HepG2 (cell line): ENCODE data around the gene TMEM167A. TPM values are rescaled to one million over a fixed set of nuclear protein-coding genes. Genes with fewer than 3 reads are reported as not detected.

Experiments
- JUN ChIP-seq: sonication (generic); formaldehyde crosslinking; IDR thresholded peaks from 2 replicates; pipeline ENCODE4 v1.4.0; 2020; ENCODE audit warnings: mild to moderate bottlenecking, missing genetic modification reagents
- MTF2 ChIP-seq: sonication (generic); formaldehyde crosslinking; IDR thresholded peaks from 2 replicates; pipeline ENCODE4 v1.5.0; 2020; ENCODE audit warnings: missing genetic modification reagents, borderline replicate concordance
- NPAS2 ChIP-seq: sonication (generic); formaldehyde crosslinking; IDR thresholded peaks from 2 replicates; pipeline ENCODE4 v1.8.0; 2022; ENCODE audit warnings: mild to moderate bottlenecking, missing genetic modification reagents, borderline replicate concordance
- POLR2G ChIP-seq: fragments of 200-400 bp; formaldehyde crosslinking; IDR thresholded peaks from 2 replicates; pipeline ENCODE4 v1.6.1; 2018; ENCODE audit warnings: mild to moderate bottlenecking, low read depth, low read length, moderate library complexity
- TOE1 ChIP-seq: sonication (generic); formaldehyde crosslinking; IDR thresholded peaks from 2 replicates; pipeline ENCODE4 v1.4.0; 2020; ENCODE audit warnings: mild to moderate bottlenecking, missing genetic modification reagents
- ZNF773 ChIP-seq: sonication (generic); formaldehyde crosslinking; IDR thresholded peaks from 2 replicates; pipeline ENCODE4 v1.4.0; 2020; ENCODE audit warnings: missing genetic modification reagents, borderline replicate concordance
- ZNF781 ChIP-seq: sonication (generic); formaldehyde crosslinking; IDR thresholded peaks from 2 replicates; pipeline ENCODE4 v1.5.1; 2020; ENCODE audit warnings: borderline replicate concordance, mild to moderate bottlenecking, missing genetic modification reagents; ENCODE audit errors: not compliant biosample characterization
- polyA plus RNA-seq, 8 experiments: library from polyadenylated mRNA; depleted of rRNA in 3 of 8; stranded (reverse) in 7 of 8; unstranded in 1 of 8; fragments of >200 nt; fragmentation: Illumina TruSeq in 4 of 8; extraction: Trizol in 4 of 8; gene quantifications; 2 replicates each; pipeline versions ENCODE4 v1.2.1 to v1.2.3, GENCODE V29; 2011 to 2016; ENCODE audit warnings: low read depth in 4 of 8, missing spikeins in 1 of 8, mixed read lengths in 1 of 8; ENCODE audit not compliant: insufficient read depth in 1 of 8
- total RNA-seq, 5 experiments: library from RNA; depleted of rRNA; stranded (reverse); fragments of >200 nt; fragmentation: Illumina TruSeq; extraction: Trizol; gene quantifications; 2 replicates each; pipeline ENCODE4 v1.2.3, GENCODE V29; 2016; ENCODE audit warnings: low read depth in 1 of 5
- TF ChIP-seq, protein P1 (sequence below): sonication (generic); formaldehyde crosslinking; IDR thresholded peaks from 2 replicates; pipeline ENCODE4 v1.4.0; 2020; ENCODE audit warnings: mild to moderate bottlenecking, missing genetic modification reagents
- TF ChIP-seq, protein P2 (sequence below): sonication (generic); formaldehyde crosslinking; IDR thresholded peaks from 2 replicates; pipeline ENCODE4 v1.4.0; 2020; ENCODE audit warnings: missing genetic modification reagents
- TF ChIP-seq, protein P3 (sequence below): sonication (generic); formaldehyde crosslinking; IDR thresholded peaks from 2 replicates; pipeline ENCODE4 v1.4.0; 2020; ENCODE audit warnings: mild to moderate bottlenecking, missing genetic modification reagents
- TF ChIP-seq, protein P4 (sequence below): sonication (generic); formaldehyde crosslinking; IDR thresholded peaks from 2 replicates; pipeline ENCODE4 v1.4.0; 2020; ENCODE audit warnings: missing genetic modification reagents

Gene TMEM167A
- total and polyA plus RNA-seq, 2 of the 13 experiments (the other 11 are each of a cell fraction or from before 2014, with no cell fraction given), result 47.0 to 78.7 TPM

DNA sequence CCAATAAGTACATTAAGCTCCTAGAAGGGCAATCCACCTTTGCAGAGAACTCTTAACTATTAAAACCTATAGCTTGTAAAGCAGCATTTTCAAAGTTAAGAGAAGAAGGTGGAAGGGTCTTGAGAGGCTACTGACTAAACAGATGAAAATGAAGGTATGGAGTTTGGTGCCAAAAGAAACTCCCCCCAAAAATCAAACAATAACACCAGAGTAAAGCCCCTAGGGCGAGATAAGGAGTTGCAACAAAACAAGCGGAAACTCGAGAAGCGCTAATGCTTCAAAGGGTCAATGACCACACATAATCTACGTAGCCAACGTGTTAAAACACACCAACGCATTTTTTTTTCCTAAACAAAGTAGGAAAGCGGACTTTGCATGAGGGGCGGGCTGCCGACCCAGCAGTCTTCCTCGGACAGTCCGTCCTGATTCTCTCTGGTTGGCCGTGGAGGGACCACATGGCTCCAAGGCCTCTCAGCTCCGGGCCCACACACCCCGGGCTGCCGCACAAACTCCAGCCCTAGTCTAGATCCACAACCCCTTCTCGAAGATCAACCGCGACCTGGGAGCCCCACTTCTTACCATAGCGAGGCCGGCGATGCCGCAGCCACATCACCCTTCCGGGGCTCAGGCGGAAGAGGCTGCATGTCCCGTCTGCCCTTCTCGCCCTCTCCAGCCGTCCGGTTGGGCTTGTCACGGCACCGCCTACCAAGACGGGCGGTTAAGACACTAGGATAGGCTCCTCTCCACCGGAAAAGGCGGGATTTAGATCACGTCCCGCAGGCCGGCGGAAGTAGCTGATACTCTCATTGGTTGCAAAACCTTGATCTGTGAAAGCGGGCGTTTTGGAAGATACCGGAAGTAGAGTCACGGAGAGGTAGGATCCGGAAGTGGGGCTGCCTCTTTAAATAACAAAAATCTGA is at the start of gene TMEM167A, which contains the start of gene XRCC4 (continued):
- TF ChIP-seq, protein P1, sequence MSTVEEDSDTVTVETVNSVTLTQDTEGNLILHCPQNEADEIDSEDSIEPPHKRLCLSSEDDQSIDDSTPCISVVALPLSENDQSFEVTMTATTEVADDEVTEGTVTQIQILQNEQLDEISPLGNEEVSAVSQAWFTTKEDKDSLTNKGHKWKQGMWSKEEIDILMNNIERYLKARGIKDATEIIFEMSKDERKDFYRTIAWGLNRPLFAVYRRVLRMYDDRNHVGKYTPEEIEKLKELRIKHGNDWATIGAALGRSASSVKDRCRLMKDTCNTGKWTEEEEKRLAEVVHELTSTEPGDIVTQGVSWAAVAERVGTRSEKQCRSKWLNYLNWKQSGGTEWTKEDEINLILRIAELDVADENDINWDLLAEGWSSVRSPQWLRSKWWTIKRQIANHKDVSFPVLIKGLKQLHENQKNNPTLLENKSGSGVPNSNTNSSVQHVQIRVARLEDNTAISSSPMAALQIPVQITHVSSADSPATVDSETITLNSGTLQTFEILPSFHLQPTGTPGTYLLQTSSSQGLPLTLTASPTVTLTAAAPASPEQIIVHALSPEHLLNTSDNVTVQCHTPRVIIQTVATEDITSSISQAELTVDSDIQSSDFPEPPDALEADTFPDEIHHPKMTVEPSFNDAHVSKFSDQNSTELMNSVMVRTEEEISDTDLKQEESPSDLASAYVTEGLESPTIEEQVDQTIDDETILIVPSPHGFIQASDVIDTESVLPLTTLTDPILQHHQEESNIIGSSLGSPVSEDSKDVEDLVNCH (CRISPR knock-in tag), result no peak
- no peak for TF ChIP-seq JUN (CRISPR knock-in tag)
- TF ChIP-seq ZNF773 (CRISPR knock-in tag), result no peak
- peak; percentile 94 for TF ChIP-seq POLR2G
- TF ChIP-seq ZNF781 (CRISPR knock-in tag), result peak; percentile 51
- TF ChIP-seq, protein P2, sequence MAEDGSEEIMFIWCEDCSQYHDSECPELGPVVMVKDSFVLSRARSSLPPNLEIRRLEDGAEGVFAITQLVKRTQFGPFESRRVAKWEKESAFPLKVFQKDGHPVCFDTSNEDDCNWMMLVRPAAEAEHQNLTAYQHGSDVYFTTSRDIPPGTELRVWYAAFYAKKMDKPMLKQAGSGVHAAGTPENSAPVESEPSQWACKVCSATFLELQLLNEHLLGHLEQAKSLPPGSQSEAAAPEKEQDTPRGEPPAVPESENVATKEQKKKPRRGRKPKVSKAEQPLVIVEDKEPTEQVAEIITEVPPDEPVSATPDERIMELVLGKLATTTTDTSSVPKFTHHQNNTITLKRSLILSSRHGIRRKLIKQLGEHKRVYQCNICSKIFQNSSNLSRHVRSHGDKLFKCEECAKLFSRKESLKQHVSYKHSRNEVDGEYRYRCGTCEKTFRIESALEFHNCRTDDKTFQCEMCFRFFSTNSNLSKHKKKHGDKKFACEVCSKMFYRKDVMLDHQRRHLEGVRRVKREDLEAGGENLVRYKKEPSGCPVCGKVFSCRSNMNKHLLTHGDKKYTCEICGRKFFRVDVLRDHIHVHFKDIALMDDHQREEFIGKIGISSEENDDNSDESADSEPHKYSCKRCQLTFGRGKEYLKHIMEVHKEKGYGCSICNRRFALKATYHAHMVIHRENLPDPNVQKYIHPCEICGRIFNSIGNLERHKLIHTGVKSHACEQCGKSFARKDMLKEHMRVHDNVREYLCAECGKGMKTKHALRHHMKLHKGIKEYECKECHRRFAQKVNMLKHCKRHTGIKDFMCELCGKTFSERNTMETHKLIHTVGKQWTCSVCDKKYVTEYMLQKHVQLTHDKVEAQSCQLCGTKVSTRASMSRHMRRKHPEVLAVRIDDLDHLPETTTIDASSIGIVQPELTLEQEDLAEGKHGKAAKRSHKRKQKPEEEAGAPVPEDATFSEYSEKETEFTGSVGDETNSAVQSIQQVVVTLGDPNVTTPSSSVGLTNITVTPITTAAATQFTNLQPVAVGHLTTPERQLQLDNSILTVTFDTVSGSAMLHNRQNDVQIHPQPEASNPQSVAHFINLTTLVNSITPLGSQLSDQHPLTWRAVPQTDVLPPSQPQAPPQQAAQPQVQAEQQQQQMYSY, result no peak
- TF ChIP-seq, protein P3, sequence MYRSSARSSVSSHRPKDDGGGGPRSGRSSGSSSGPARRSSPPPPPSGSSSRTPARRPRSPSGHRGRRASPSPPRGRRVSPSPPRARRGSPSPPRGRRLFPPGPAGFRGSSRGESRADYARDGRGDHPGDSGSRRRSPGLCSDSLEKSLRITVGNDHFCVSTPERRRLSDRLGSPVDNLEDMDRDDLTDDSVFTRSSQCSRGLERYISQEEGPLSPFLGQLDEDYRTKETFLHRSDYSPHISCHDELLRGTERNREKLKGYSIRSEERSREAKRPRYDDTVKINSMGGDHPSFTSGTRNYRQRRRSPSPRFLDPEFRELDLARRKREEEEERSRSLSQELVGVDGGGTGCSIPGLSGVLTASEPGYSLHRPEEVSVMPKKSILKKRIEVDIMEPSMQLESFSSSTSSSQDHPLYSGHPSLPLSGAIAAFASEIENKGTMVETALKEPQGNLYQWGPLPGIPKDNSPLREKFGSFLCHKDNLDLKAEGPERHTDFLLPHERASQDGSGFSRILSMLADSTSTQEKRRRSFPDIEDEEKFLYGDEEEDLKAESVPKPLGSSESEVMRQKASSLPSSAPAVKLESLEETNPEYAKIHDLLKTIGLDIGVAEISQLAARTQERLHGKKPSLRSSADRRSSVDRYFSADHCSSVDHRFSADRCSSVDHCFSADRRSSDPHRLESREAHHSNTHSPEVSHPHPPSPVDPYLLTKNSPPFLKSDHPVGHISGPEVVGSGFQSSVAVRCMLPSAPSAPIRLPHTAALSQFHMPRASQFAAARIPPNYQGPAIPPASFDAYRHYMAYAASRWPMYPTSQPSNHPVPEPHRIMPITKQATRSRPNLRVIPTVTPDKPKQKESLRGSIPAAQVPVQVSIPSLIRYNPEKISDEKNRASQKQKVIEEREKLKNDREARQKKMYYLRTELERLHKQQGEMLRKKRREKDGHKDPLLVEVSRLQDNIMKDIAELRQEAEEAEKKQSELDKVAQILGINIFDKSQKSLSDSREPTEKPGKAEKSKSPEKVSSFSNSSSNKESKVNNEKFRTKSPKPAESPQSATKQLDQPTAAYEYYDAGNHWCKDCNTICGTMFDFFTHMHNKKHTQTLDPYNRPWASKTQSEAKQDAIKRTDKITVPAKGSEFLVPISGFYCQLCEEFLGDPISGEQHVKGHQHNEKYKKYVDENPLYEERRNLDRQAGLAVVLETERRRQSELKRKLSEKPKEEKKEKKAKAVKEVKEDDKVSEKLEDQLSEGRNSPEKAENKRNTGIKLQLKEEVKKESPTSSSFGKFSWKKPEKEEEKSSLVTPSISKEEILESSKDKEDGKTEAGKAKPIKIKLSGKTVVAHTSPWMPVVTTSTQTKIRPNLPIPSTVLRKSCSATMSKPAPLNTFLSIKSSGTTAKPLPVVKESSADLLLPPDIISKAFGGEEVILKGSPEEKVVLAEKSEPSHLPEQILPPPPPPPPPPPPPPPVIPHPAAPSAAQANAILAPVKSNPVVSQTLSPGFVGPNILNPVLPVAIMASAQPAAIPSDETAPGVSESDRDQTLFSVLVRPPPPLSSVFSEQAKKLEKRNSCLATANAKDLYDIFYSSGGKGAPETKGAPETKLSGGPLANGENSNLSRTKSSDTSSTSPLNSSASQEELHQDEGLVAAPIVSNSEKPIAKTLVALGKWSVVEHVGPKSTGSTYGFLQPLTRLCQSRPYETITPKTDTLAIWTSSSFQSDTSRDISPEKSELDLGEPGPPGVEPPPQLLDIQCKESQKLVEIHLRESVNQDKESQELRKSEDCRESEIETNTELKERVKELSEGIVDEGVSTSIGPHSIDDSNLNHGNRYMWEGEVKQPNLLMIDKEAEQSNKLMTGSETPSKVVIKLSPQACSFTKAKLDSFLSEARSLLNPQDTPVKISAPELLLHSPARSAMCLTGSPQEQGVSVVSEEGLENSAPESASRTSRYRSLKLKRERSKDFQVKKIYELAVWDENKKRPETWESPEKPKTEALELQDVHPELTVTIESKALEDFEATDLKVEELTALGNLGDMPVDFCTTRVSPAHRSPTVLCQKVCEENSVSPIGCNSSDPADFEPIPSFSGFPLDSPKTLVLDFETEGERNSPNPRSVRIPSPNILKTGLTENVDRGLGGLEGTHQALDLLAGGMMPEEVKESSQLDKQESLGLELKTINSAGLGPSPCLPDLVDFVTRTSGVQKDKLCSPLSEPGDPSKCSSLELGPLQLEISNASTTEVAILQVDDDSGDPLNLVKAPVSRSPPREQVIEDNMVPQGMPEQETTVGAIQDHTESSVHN (CRISPR knock-in tag), result no peak
- no peak for TF ChIP-seq NPAS2 (CRISPR knock-in tag)
- TF ChIP-seq TOE1 (CRISPR knock-in tag), result no peak
- no peak for TF ChIP-seq MTF2 (CRISPR knock-in tag)
- TF ChIP-seq, protein P4, sequence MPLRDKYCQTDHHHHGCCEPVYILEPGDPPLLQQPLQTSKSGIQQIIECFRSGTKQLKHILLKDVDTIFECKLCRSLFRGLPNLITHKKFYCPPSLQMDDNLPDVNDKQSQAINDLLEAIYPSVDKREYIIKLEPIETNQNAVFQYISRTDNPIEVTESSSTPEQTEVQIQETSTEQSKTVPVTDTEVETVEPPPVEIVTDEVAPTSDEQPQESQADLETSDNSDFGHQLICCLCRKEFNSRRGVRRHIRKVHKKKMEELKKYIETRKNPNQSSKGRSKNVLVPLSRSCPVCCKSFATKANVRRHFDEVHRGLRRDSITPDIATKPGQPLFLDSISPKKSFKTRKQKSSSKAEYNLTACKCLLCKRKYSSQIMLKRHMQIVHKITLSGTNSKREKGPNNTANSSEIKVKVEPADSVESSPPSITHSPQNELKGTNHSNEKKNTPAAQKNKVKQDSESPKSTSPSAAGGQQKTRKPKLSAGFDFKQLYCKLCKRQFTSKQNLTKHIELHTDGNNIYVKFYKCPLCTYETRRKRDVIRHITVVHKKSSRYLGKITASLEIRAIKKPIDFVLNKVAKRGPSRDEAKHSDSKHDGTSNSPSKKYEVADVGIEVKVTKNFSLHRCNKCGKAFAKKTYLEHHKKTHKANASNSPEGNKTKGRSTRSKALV, result no peak
